GM23338 (cell line): ENCODE results near the gene TRDN. TPM values are rescaled to one million over a fixed set of nuclear protein-coding genes. Genes with fewer than 3 reads are reported as not detected.

Experiments used
- ATAC-seq: fragments of 200-7000 bp; cut with Tn5 transposase; 3 replicates; pipeline ENCODE4 v1.9.1; 2020
- DNase-seq: peaks from one replicate; pipeline ENCODE4 v3.0.0-alpha.2; 2015; ENCODE audit warnings: low spot score
- H2AFZ ChIP-seq: fragments of 200-600 bp; sonication (generic); 2 replicates; pipeline ENCODE4 v1.8.0; 2016; ENCODE audit warnings: antibody characterized with exemption, mild to moderate bottlenecking, moderate library complexity
- H3F3A ChIP-seq: fragments of 200-600 bp; sonication (generic); replicated peaks from 2 replicates; pipeline ENCODE4 v1.8.0; 2017; ENCODE audit warnings: antibody characterized with exemption, mixed run types, low read depth
- H3K27ac ChIP-seq: fragments of 200-600 bp; sonication (generic); 2 replicates; pipeline ENCODE4 v1.6.1; 2016; ENCODE audit warnings: low read depth
- H3K27me3 ChIP-seq: fragments of 200-600 bp; sonication (generic); 2 replicates; pipeline ENCODE4 v1.8.0; 2016; ENCODE audit warnings: mild to moderate bottlenecking, mixed run types, moderate library complexity; ENCODE audit not compliant: insufficient read depth
- H3K36me3 ChIP-seq: fragments of 200-600 bp; sonication (generic); 2 replicates; pipeline ENCODE4 v1.8.0; 2016; ENCODE audit warnings: mild to moderate bottlenecking; ENCODE audit not compliant: insufficient read depth
- H3K4me1 ChIP-seq: fragments of 200-600 bp; sonication (generic); 2 replicates; pipeline ENCODE4 v1.8.0; 2016; ENCODE audit warnings: mild to moderate bottlenecking, moderate library complexity; ENCODE audit not compliant: insufficient read depth
- H3K4me2 ChIP-seq: fragments of 200-600 bp; sonication (generic); 2 replicates; pipeline ENCODE4 v1.7.1; 2017; ENCODE audit warnings: mixed run types
- H3K4me3 ChIP-seq: fragments of 200-600 bp; sonication (generic); 2 replicates; pipeline ENCODE4 v1.6.1; 2016; ENCODE audit warnings: mixed run types
- H3K79me2 ChIP-seq: fragments of 200-600 bp; sonication (generic); replicated peaks from 2 replicates; pipeline ENCODE4 v1.8.0; 2017; ENCODE audit warnings: mild to moderate bottlenecking; ENCODE audit not compliant: insufficient read depth
- H3K9me2 ChIP-seq: fragments of 200-600 bp; sonication (generic); 2 replicates; pipeline ENCODE4 v1.8.0; 2017; ENCODE audit not compliant: insufficient read depth
- H4K20me1 ChIP-seq: fragments of 200-600 bp; sonication (generic); replicated peaks from 2 replicates; pipeline ENCODE4 v1.8.0; 2017; ENCODE audit warnings: mild to moderate bottlenecking; ENCODE audit not compliant: insufficient read depth
- H3K27ac Mint-ChIP-seq: 2 replicates; pipeline ENCODE4 v1.8.0; 2020; ENCODE audit warnings: inconsistent platforms, mild to moderate bottlenecking, moderate library complexity, mixed read lengths
- H3K27me3 Mint-ChIP-seq: 3 replicates; pipeline ENCODE4 v1.8.0; 2022; ENCODE audit warnings: low read depth, mild to moderate bottlenecking, moderate library complexity, mixed read lengths, inconsistent platforms; ENCODE audit not compliant: insufficient read depth, poor library complexity
- H3K36me3 Mint-ChIP-seq: 3 replicates; pipeline ENCODE4 v1.8.0; 2021; ENCODE audit warnings: low read depth, mild to moderate bottlenecking, inconsistent platforms, moderate library complexity, mixed read lengths
- H3K4me1 Mint-ChIP-seq: 3 replicates; pipeline ENCODE4 v1.8.0; 2020; ENCODE audit warnings: mild to moderate bottlenecking, inconsistent platforms, mixed read lengths
- H3K4me3 Mint-ChIP-seq: 3 replicates; pipeline ENCODE4 v1.8.0; 2021; ENCODE audit warnings: moderate library complexity, mild to moderate bottlenecking, inconsistent platforms, mixed read lengths
- H3K9me3 Mint-ChIP-seq: 3 replicates; pipeline ENCODE4 v1.8.0; 2020; ENCODE audit warnings: moderate library complexity, mild to moderate bottlenecking, inconsistent platforms, mixed read lengths
- CREB1 ChIP-seq: fragments of 250-450 bp; sonication (Bioruptor Pico); IDR thresholded peaks from 2 replicates; pipeline ENCODE4 v1.5.0; 2020; ENCODE audit warnings: low read depth, mild to moderate bottlenecking, moderate library complexity
- ETS1 ChIP-seq: IDR thresholded peaks from 2 replicates; pipeline ENCODE4 v1.6.1; 2016; ENCODE audit warnings: antibody characterized with exemption
- EZH2 ChIP-seq: fragments of 200-600 bp; sonication (generic); IDR thresholded peaks from one replicate; pipeline ENCODE4 v1.8.0; 2017; ENCODE audit warnings: antibody characterized with exemption, mild to moderate bottlenecking, low read depth; ENCODE audit not compliant: unreplicated experiment
- EZH2phosphoT487 ChIP-seq: fragments of 200-600 bp; sonication (generic); IDR thresholded peaks from one replicate; pipeline ENCODE4 v1.8.1; 2018; ENCODE audit warnings: antibody characterized with exemption; ENCODE audit not compliant: unreplicated experiment
- JUNB ChIP-seq: IDR thresholded peaks from one replicate; pipeline ENCODE4 v1.6.1; 2016; ENCODE audit warnings: antibody characterized with exemption; ENCODE audit not compliant: unreplicated experiment
- NANOG ChIP-seq: IDR thresholded peaks from 2 replicates; pipeline ENCODE4 v1.6.1; 2016; ENCODE audit warnings: antibody characterized with exemption, borderline replicate concordance
- POLR2AphosphoS5 ChIP-seq: IDR thresholded peaks from 2 replicates; pipeline ENCODE4 v1.6.1; 2016; ENCODE audit warnings: antibody characterized with exemption, low read depth
- STAT1 ChIP-seq: IDR thresholded peaks from one replicate; pipeline ENCODE4 v1.6.1; 2016; ENCODE audit warnings: antibody characterized with exemption; ENCODE audit not compliant: unreplicated experiment
- ZNF114 ChIP-seq: fragments of 250-450 bp; sonication (Bioruptor Pico); IDR thresholded peaks from 2 replicates; pipeline ENCODE4 v1.5.0; 2020; ENCODE audit warnings: mild to moderate bottlenecking, moderate library complexity
- ZNF331 ChIP-seq: fragments of 250-450 bp; sonication (Bioruptor Pico); IDR thresholded peaks from 2 replicates; pipeline ENCODE4 v1.5.0; 2020; ENCODE audit warnings: low read depth, mild to moderate bottlenecking, moderate library complexity
- ZNF462 ChIP-seq: fragments of 250-450 bp; sonication (Bioruptor Pico); IDR thresholded peaks from 2 replicates; pipeline ENCODE4 v1.5.0; 2020; ENCODE audit warnings: mild to moderate bottlenecking, moderate library complexity
- polyA plus RNA-seq: library from polyadenylated mRNA; unstranded; fragments of >200 nt; fragmentation: Nextera tagmentation; extraction: Ambion mirVana; gene quantifications from 2 replicates; pipeline ENCODE4 v1.2.1, GENCODE V29; 2016
- total RNA-seq: library from RNA; depleted of rRNA; stranded (reverse); fragments of >200 nt; shearing (Covaris generic); gene quantifications from 2 replicates; pipeline ENCODE4 v1.2.3, GENCODE V29; 2014
- TF ChIP-seq, protein P1 (sequence below): IDR thresholded peaks from one replicate; pipeline ENCODE4 v1.6.1; 2018; ENCODE audit warnings: antibody characterized with exemption; ENCODE audit not compliant: unreplicated experiment
- TF ChIP-seq, protein P2 (sequence below), 2 experiments: fragments of 200-600 bp in 1 of 2; sonication (generic) in 1 of 2; conservative IDR thresholded peaks; 2 replicates each; pipeline versions ENCODE4 v1.5.1 to v1.6.1; 2016 to 2017; ENCODE audit warnings: antibody characterized with exemption in 2 of 2, low read depth in 2 of 2, mild to moderate bottlenecking in 2 of 2, moderate library complexity in 1 of 2

Gene TRDN
- total and polyA plus RNA-seq, 2 experiments from 2014 or later, result 35.5 to 137 TPM

GRCh38 chr6:123352705-123353104 is 284.0 kb downstream of the TRDN start:
- no peak overlapping the region for H3K4me2 ChIP-seq
- H2AFZ ChIP-seq, result no peak overlapping the region
- H3K9me3 Mint-ChIP-seq, result no peaks in the 10 kb centered on the region
- no peaks in the 10 kb centered on the region for H3K27me3 ChIP-seq
- H3K4me1 Mint-ChIP-seq, result peaks cover 2% of the 10 kb centered on the region; the same call in 1 of the 3 replicates
- no peak for DNase-seq
- no peaks in the 10 kb centered on the region for H3F3A ChIP-seq
- no peaks in the 10 kb centered on the region for H3K79me2 ChIP-seq
- no peak overlapping the region for H3K27ac Mint-ChIP-seq
- H3K27me3 Mint-ChIP-seq, result no peaks in the 10 kb centered on the region
- H3K36me3 ChIP-seq, result no peaks in the 10 kb centered on the region
- H4K20me1 ChIP-seq, result no peaks in the 10 kb centered on the region
- TF ChIP-seq EZH2 (no peak), ZNF462 (no peak), POLR2AphosphoS5 (no peak), ETS1 (no peak), ZNF114 (CRISPR knock-in tag) (no peak), NANOG (no peak), ZNF331 (no peak), STAT1 (no peak), JUNB (no peak), CREB1 (CRISPR knock-in tag) (no peak), EZH2phosphoT487 (no peak)
- TF ChIP-seq, protein P1, sequence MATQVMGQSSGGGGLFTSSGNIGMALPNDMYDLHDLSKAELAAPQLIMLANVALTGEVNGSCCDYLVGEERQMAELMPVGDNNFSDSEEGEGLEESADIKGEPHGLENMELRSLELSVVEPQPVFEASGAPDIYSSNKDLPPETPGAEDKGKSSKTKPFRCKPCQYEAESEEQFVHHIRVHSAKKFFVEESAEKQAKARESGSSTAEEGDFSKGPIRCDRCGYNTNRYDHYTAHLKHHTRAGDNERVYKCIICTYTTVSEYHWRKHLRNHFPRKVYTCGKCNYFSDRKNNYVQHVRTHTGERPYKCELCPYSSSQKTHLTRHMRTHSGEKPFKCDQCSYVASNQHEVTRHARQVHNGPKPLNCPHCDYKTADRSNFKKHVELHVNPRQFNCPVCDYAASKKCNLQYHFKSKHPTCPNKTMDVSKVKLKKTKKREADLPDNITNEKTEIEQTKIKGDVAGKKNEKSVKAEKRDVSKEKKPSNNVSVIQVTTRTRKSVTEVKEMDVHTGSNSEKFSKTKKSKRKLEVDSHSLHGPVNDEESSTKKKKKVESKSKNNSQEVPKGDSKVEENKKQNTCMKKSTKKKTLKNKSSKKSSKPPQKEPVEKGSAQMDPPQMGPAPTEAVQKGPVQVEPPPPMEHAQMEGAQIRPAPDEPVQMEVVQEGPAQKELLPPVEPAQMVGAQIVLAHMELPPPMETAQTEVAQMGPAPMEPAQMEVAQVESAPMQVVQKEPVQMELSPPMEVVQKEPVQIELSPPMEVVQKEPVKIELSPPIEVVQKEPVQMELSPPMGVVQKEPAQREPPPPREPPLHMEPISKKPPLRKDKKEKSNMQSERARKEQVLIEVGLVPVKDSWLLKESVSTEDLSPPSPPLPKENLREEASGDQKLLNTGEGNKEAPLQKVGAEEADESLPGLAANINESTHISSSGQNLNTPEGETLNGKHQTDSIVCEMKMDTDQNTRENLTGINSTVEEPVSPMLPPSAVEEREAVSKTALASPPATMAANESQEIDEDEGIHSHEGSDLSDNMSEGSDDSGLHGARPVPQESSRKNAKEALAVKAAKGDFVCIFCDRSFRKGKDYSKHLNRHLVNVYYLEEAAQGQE, result no peak
- TF ChIP-seq, protein P2, sequence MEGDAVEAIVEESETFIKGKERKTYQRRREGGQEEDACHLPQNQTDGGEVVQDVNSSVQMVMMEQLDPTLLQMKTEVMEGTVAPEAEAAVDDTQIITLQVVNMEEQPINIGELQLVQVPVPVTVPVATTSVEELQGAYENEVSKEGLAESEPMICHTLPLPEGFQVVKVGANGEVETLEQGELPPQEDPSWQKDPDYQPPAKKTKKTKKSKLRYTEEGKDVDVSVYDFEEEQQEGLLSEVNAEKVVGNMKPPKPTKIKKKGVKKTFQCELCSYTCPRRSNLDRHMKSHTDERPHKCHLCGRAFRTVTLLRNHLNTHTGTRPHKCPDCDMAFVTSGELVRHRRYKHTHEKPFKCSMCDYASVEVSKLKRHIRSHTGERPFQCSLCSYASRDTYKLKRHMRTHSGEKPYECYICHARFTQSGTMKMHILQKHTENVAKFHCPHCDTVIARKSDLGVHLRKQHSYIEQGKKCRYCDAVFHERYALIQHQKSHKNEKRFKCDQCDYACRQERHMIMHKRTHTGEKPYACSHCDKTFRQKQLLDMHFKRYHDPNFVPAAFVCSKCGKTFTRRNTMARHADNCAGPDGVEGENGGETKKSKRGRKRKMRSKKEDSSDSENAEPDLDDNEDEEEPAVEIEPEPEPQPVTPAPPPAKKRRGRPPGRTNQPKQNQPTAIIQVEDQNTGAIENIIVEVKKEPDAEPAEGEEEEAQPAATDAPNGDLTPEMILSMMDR (conservative IDR thresholded peaks at IDR 0.05; ENCODE audit: low read depth in 2 of 2), result no peak
- no peak overlapping the region for H3K4me3 Mint-ChIP-seq
- H3K9me2 ChIP-seq, result no peaks in the 10 kb centered on the region
- H3K36me3 Mint-ChIP-seq, result no peaks in the 10 kb centered on the region
- no peaks in the 10 kb centered on the region for H3K4me1 ChIP-seq
- H3K4me3 ChIP-seq, result no peak overlapping the region
- H3K27ac ChIP-seq, result no peak overlapping the region
- no peak for ATAC-seq
